Hepatocyte (in vitro differentiated cells): Measurements from ENCODE around the gene VCX2. TPM values are rescaled to one million over a fixed set of nuclear protein-coding genes. Genes with fewer than 3 reads are reported as not detected.
"Not testable (repeated sequence)": the region's sequence is repeated elsewhere in the genome, so short reads cannot be mapped to it uniquely, and the experiment has no call there.

Source experiments
- DNase-seq: peaks from one replicate; pipeline ENCODE4 v3.0.0-alpha.2; 2016; ENCODE audit warnings: low spot score
- H2AFZ ChIP-seq: fragments of 200-600 bp; sonication (generic); 2 replicates; pipeline ENCODE4 v1.6.0; 2016; ENCODE audit warnings: antibody characterized with exemption, mild to moderate bottlenecking
- H3K27ac ChIP-seq: fragments of 200-600 bp; sonication (generic); 2 replicates; pipeline ENCODE4 v1.5.1; 2016; ENCODE audit warnings: mild to moderate bottlenecking
- H3K27me3 ChIP-seq: fragments of 200-600 bp; sonication (generic); 2 replicates; pipeline ENCODE4 v1.6.1; 2016
- H3K36me3 ChIP-seq: fragments of 200-600 bp; sonication (generic); replicated peaks from 2 replicates; pipeline ENCODE4 v1.5.1; 2016; ENCODE audit warnings: low read depth; ENCODE audit not compliant: insufficient read depth
- H3K4me1 ChIP-seq: fragments of 200-600 bp; sonication (generic); 2 replicates; pipeline ENCODE4 v1.5.1; 2016; ENCODE audit warnings: mild to moderate bottlenecking, moderate library complexity; ENCODE audit not compliant: insufficient read depth
- H3K4me2 ChIP-seq: fragments of 200-600 bp; sonication (generic); 2 replicates; pipeline ENCODE4 v1.6.0; 2016
- H3K4me3 ChIP-seq: fragments of 200-600 bp; sonication (generic); 2 replicates; pipeline ENCODE4 v1.5.1; 2016; ENCODE audit warnings: mild to moderate bottlenecking
- H3K79me2 ChIP-seq: fragments of 200-600 bp; sonication (generic); 2 replicates; pipeline ENCODE4 v1.6.0; 2017; ENCODE audit warnings: mild to moderate bottlenecking
- H3K9me2 ChIP-seq: fragments of 200-600 bp; sonication (generic); replicated peaks from 2 replicates; pipeline ENCODE4 v1.6.0; 2017; ENCODE audit warnings: mild to moderate bottlenecking; ENCODE audit not compliant: insufficient read depth
- H3K9me3 ChIP-seq: fragments of 200-600 bp; sonication (generic); 2 replicates; pipeline ENCODE4 v1.5.1; 2016; ENCODE audit warnings: low read depth, mild to moderate bottlenecking
- H4K20me1 ChIP-seq: fragments of 200-600 bp; sonication (generic); 2 replicates; pipeline ENCODE4 v1.6.0; 2016; ENCODE audit warnings: mild to moderate bottlenecking; ENCODE audit not compliant: insufficient read depth, poor library complexity, severe bottlenecking
- EZH2 ChIP-seq: fragments of 200-600 bp; sonication (generic); IDR thresholded peaks from 2 replicates; pipeline ENCODE4 v1.6.1; 2016; ENCODE audit warnings: antibody characterized with exemption, mild to moderate bottlenecking, borderline replicate concordance
- EZH2phosphoT487 ChIP-seq: fragments of 200-600 bp; sonication (generic); IDR thresholded peaks from one replicate; pipeline ENCODE4 v1.6.1; 2018; ENCODE audit warnings: antibody characterized with exemption, mild to moderate bottlenecking, low read depth, moderate library complexity; ENCODE audit not compliant: unreplicated experiment, severe bottlenecking
- WGBS: methylation state at CpG from one replicate; pipeline ENCODE4 v1.1.6; 2016; ENCODE audit warnings: low lambda C conversion rate; ENCODE audit errors: missing lambda C conversion rate; 5-methylcytosine and 5-hydroxymethylcytosine counted together
- polyA plus RNA-seq: library from polyadenylated mRNA; unstranded; fragments of >200 nt; fragmentation: Nextera tagmentation; extraction: Ambion mirVana; gene quantifications from 2 replicates; pipeline ENCODE4 v1.2.1, GENCODE V29; 2016
- total RNA-seq: library from RNA; depleted of rRNA; stranded (reverse); fragments of >200 nt; gene quantifications from 2 replicates; pipeline ENCODE4 v1.2.3, GENCODE V29; 2014
- TF ChIP-seq, protein P1 (sequence below): fragments of 200-600 bp; sonication (generic); IDR thresholded peaks from 2 replicates; pipeline ENCODE4 v1.5.1; 2016; ENCODE audit warnings: antibody characterized with exemption, mild to moderate bottlenecking; ENCODE audit not compliant: poor library complexity

VCX2 gene
- total and polyA plus RNA-seq, 2 experiments from 2014 or later = not detected

- H3K9me2 ChIP-seq = no peaks in the 10 kb centered on the region
- H3K9me3 ChIP-seq = no peaks in the 10 kb centered on the region
- WGBS = 38% methylated on average over 1 of the region's 1 CpG
- H3K4me2 ChIP-seq = no peak overlapping the region
- TF ChIP-seq, protein P1, sequence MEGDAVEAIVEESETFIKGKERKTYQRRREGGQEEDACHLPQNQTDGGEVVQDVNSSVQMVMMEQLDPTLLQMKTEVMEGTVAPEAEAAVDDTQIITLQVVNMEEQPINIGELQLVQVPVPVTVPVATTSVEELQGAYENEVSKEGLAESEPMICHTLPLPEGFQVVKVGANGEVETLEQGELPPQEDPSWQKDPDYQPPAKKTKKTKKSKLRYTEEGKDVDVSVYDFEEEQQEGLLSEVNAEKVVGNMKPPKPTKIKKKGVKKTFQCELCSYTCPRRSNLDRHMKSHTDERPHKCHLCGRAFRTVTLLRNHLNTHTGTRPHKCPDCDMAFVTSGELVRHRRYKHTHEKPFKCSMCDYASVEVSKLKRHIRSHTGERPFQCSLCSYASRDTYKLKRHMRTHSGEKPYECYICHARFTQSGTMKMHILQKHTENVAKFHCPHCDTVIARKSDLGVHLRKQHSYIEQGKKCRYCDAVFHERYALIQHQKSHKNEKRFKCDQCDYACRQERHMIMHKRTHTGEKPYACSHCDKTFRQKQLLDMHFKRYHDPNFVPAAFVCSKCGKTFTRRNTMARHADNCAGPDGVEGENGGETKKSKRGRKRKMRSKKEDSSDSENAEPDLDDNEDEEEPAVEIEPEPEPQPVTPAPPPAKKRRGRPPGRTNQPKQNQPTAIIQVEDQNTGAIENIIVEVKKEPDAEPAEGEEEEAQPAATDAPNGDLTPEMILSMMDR = peak; percentile 32
- no peak for TF ChIP-seq EZH2phosphoT487
- DNase-seq = no peak
- no peaks in the 10 kb centered on the region for H4K20me1 ChIP-seq
- no peak overlapping the region for H3K4me3 ChIP-seq
- H3K27ac ChIP-seq = no peak overlapping the region
- H3K4me1 ChIP-seq = no peaks in the 10 kb centered on the region
- no peaks in the 10 kb centered on the region for H3K27me3 ChIP-seq
- no peaks in the 10 kb centered on the region for H3K79me2 ChIP-seq
- no peaks in the 10 kb centered on the region for H3K36me3 ChIP-seq
- no peak overlapping the region for H2AFZ ChIP-seq
These were observed 8.6 kb upstream of the VCX2 start for GRCh38 chrX:8179656-8180055.

DNA sequence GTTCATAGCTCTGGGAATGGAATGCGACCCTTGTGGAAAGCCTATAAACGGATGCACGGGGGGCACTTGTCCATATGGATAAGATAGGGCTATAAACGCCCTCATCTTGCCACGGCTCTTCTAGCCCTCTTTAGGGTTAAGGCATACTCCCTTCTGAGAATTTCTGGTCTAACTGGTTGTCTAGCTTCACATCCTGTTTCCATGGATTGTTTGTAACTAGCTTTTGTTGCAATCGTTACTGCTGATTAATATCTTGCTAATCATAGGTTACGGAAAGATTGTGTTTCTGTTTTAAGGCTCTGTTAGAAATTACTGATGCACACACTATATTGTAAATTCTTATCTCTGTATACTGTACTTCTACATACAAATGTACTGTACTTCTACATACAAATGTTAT lies 17.1 kb downstream of the VCX2 start:
- not testable (repeated sequence) for H3K79me2 ChIP-seq, H3K9me3 ChIP-seq, H3K27ac ChIP-seq, H4K20me1 ChIP-seq, H3K4me2 ChIP-seq, H3K9me2 ChIP-seq, H3K4me1 ChIP-seq, H3K4me3 ChIP-seq, H3K27me3 ChIP-seq, H2AFZ ChIP-seq, H3K36me3 ChIP-seq, DNase-seq
- WGBS = 65% methylated on average over 7 of the region's 7 CpGs

GRCh38 chrX:8147226-8147625 lies 23.8 kb downstream of the VCX2 start:
- no peak overlapping the region for H3K4me3 ChIP-seq
- H3K4me1 ChIP-seq = no peaks in the 10 kb centered on the region
- peaks cover 8% of the 10 kb centered on the region for H3K9me3 ChIP-seq
- no peaks in the 10 kb centered on the region for H3K36me3 ChIP-seq
- WGBS = 61% methylated on average over 4 of the region's 4 CpGs
- no peak for DNase-seq
- no peaks in the 10 kb centered on the region for H3K9me2 ChIP-seq
- H4K20me1 ChIP-seq = no peaks in the 10 kb centered on the region
- TF ChIP-seq EZH2phosphoT487 = no peak
- TF ChIP-seq, protein P1 = no peak
- no peak for TF ChIP-seq EZH2
- no peak overlapping the region for H3K27ac ChIP-seq
- H3K4me2 ChIP-seq = no peak overlapping the region
- no peaks in the 10 kb centered on the region for H3K27me3 ChIP-seq
- H2AFZ ChIP-seq = no peak overlapping the region
- no peaks in the 10 kb centered on the region for H3K79me2 ChIP-seq

- Histone ChIP-seq H3K4me1 (no peaks in the 10 kb centered on the region), H4K20me1 (no peaks in the 10 kb centered on the region), H3K4me3 (no peak overlapping the region), H3K27ac (no peak overlapping the region), H3K79me2 (no peaks in the 10 kb centered on the region), H2AFZ (no peak overlapping the region), H3K4me2 (no peak overlapping the region), H3K9me2 (no peaks in the 10 kb centered on the region), H3K27me3 (no peaks in the 10 kb centered on the region), H3K9me3 (peaks cover 5% of the 10 kb centered on the region), H3K36me3 (no peaks in the 10 kb centered on the region)
- DNase-seq = no peak
- 90% methylated on average over 24 of the region's 24 CpGs for WGBS
- TF ChIP-seq, protein P1 = no peak
- no peak for TF ChIP-seq EZH2phosphoT487
- no peak for TF ChIP-seq EZH2
These were observed 26.1 kb downstream of the VCX2 start for GRCh38 chrX:8144925-8145324.
